Duodenal mucosa (tissue), 2 donors: ENCODE measurements around the gene SSR2.

ENCODE experiments used
- H3K27ac ChIP-seq: one replicate; pipeline ENCODE4 v1.7.0; 2013; ENCODE audit warnings: low read depth, low read length
- H3K27me3 ChIP-seq, 2 donors: one replicate each; pipeline ENCODE4 v1.7.0; 2013; ENCODE audit warnings: low read length in 2 of 2, control low read depth in 1 of 2; ENCODE audit not compliant: insufficient read depth in 2 of 2, control insufficient read depth in 1 of 2
- H3K36me3 ChIP-seq, 2 donors: one replicate each; pipeline ENCODE4 v1.7.0; 2013; ENCODE audit warnings: low read length in 2 of 2, control low read depth in 1 of 2; ENCODE audit not compliant: insufficient read depth in 2 of 2, control insufficient read depth in 1 of 2
- H3K4me1 ChIP-seq, 2 donors: one replicate each; pipeline ENCODE4 v1.7.0; 2013; ENCODE audit warnings: low read length in 2 of 2, control low read depth in 1 of 2; ENCODE audit not compliant: insufficient read depth in 2 of 2, control insufficient read depth in 1 of 2
- H3K4me3 ChIP-seq, 2 donors: one replicate each; pipeline ENCODE4 v1.7.0; 2013; ENCODE audit warnings: low read length in 2 of 2, low read depth in 1 of 2
- H3K9ac ChIP-seq, 2 donors: one replicate each; pipeline ENCODE4 v1.7.0; 2013; ENCODE audit warnings: low read length in 2 of 2, low read depth in 1 of 2
- H3K9me3 ChIP-seq, 2 donors: one replicate each; pipeline ENCODE4 v1.7.0; 2013; ENCODE audit warnings: low read length in 2 of 2, control low read depth in 1 of 2; ENCODE audit not compliant: control insufficient read depth in 1 of 2

SSR2 gene

DNA sequence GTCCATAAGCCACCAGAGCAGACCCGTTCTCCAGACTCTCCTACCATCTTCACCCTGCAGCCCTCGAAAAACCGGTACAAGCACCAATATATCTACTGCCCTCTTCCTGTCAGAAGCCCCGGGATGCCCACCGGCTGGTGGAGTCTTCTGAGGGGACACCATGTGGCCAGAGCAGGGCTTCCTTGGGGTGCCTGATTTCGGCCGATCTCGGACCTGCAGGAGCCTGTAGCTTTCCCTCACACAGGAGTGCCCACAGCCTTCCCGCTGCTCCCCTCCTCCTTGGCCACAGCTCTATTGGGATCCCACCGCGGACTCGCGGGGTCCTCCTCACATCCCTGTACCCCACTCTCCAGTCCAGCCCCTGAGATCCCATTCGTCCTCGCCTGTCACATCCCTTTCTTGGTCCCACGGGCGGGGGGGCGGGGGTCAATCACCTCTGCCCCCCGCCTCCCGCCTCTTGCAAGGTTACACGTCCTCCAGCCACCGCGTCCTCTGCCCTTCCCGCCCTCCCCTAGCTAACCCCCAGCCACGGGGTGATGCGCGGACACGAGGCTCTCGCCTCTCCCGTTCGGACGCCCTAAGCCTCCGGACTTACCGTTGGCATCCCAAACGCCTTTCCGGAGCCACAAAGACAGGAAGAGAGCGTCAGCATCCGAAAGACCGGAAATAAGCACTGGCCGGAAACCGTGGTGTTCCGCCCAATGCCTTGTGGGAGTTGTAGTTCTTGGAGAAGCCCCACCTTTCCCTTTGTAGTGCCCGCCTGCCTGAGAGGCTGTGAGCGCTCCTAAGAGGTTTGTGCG lies at the start of gene SSR2:
TSS of gene SSR2 (minus strand) at position 659 of the 800 bp plus-strand sequence. CDS start 784 bp downstream, outside the sequence.
- peaks cover 8 to 22% of the 10 kb centered on the region in 2 donors for H3K4me1 ChIP-seq
- no peaks in the 10 kb centered on the region for H3K9me3 ChIP-seq
- H3K4me3 ChIP-seq = peak within 1 kb of the TSS; percentile 84 to 90
- no peak within 1 kb of the TSS for H3K27ac ChIP-seq
- peak within 1 kb of the TSS; percentile 63 to 76 for H3K9ac ChIP-seq
- no peaks in the 10 kb centered on the region for H3K27me3 ChIP-seq
- H3K36me3 ChIP-seq = peaks cover 6 to 18% of the 10 kb centered on the region in 2 donors

- no peaks in the 10 kb centered on the region for H3K27me3 ChIP-seq
- H3K36me3 ChIP-seq = peaks cover 18 to 37% of the 10 kb centered on the region in 2 donors
- H3K27ac ChIP-seq = no peak overlapping the region
- H3K9ac ChIP-seq = no peak overlapping the region
- H3K4me3 ChIP-seq = no peak overlapping the region
- no peaks in the 10 kb centered on the region for H3K4me1 ChIP-seq
- no peaks in the 10 kb centered on the region for H3K9me3 ChIP-seq
Observed at GRCh38 chr1:156070548-156070947, 49.8 kb upstream of the SSR2 start.

DNA sequence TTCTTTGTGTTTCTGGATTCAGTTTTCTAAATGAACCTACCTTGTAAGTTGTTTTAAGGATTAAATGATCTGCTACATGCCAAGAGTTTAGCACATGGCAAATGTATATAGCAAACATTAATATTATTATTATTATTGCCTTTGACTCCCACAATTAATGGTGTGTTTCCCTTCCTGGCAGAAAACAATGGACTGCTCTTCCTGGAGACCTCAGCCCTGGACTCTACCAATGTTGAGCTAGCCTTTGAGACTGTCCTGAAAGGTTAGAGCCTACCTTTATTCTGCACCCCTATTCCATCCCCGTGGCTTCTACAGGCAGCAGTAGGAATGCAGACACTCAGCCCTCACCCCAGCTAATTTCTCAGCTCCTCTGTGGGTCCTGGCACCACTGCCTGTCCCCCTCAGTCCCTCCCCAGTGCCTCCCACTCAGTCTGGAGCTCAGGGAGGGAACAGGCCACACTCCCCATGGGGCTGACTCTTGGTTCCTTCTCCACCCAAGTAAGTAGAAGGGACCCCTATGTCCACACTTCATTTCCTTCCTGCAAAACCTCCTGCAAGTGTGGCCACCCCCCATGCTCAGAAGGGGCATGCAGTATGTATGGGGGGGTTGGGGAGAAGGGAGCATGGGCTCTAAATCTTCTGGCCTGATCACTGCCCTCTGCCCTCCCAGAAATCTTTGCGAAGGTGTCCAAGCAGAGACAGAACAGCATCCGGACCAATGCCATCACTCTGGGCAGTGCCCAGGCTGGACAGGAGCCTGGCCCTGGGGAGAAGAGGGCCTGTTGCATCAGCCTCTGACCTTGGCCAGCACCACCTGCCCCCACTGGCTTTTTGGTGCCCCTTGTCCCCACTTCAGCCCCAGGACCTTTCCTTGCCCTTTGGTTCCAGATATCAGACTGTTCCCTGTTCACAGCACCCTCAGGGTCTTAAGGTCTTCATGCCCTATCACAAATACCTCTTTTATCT lies 49.0 kb upstream of the SSR2 start:
- Histone ChIP-seq H3K9ac (no peak overlapping the region), H3K36me3 (peaks cover 18 to 45% of the 10 kb centered on the region in 2 donors)

DNA sequence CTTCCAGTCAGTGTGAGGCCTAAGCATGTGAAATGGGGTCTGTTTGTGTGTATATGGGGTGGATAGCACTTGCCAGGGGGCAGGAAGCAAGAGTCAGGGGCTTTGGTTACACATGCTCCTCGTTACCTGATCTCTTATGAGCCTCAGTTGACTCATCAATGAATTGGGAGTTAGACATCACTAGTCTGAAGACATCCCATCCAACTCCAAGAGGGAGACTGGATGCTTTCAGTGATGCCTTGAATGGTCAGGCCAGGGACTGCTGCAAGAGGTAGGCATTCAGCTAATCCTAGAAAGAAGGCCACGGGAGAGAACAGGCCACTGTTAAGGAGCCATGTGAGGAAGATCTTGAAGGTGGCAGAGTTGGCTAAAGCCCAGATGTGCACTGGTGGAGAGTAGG lies 46.5 kb upstream of the SSR2 start:
- Histone ChIP-seq H3K27me3 (no peaks in the 10 kb centered on the region), H3K27ac (no peak overlapping the region), H3K4me3 (no peak overlapping the region), H3K9me3 (no peaks in the 10 kb centered on the region), H3K36me3 (peaks cover 12 to 41% of the 10 kb centered on the region in 2 donors), H3K9ac (no peak overlapping the region), H3K4me1 (peaks cover 0 to 8% of the 10 kb centered on the region in 2 donors)

More for the DNA sequence above, 49.0 kb upstream of the SSR2 start:
- H3K27ac ChIP-seq = no peak overlapping the region
- no peak overlapping the region for H3K4me3 ChIP-seq
- no peaks in the 10 kb centered on the region for H3K4me1 ChIP-seq
- H3K27me3 ChIP-seq = no peaks in the 10 kb centered on the region
- H3K9me3 ChIP-seq = no peaks in the 10 kb centered on the region

- Histone ChIP-seq H3K9ac (no peak overlapping the region), H3K4me1 (peaks cover 0 to 8% of the 10 kb centered on the region in 2 donors), H3K4me3 (no peak overlapping the region), H3K27me3 (no peaks in the 10 kb centered on the region), H3K36me3 (peaks cover 12 to 36% of the 10 kb centered on the region in 2 donors), H3K27ac (no peak overlapping the region), H3K9me3 (no peaks in the 10 kb centered on the region)
Observed at GRCh38 chr1:156065871-156066270, 45.1 kb upstream of the SSR2 start.

- H3K27me3 ChIP-seq = no peaks in the 10 kb centered on the region
- H3K27ac ChIP-seq = no peak overlapping the region
- H3K9ac ChIP-seq = no peak overlapping the region
- no peaks in the 10 kb centered on the region for H3K9me3 ChIP-seq
- H3K4me3 ChIP-seq = no peak overlapping the region
- peaks cover 0 to 8% of the 10 kb centered on the region in 2 donors for H3K4me1 ChIP-seq
- peaks cover 8 to 29% of the 10 kb centered on the region in 2 donors for H3K36me3 ChIP-seq
Observed at GRCh38 chr1:156065212-156065611, 44.5 kb upstream of the SSR2 start.

DNA sequence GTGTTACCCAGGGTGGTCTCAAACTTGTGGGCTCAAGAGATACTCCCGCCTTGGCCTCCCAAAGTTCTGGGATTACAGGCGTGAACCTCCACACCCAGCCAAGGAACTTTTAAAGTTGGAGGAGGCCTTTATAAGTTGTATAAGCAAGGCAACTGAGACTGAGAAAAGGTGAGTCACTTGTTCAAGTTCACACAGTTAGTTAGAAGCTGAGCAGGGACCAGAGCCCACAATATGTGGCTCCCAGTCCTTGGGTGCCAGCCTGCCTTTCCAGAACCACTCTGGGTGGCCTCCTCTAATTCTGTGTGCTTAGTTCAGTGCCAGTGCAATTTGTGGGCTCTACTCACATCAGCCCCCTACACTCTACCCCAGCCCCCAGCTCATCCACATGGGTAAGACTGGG lies 43.9 kb upstream of the SSR2 start:
- peaks cover 0 to 8% of the 10 kb centered on the region in 2 donors for H3K4me1 ChIP-seq
- no peak overlapping the region for H3K27ac ChIP-seq
- peaks cover 2 to 23% of the 10 kb centered on the region in 2 donors for H3K36me3 ChIP-seq
- H3K9ac ChIP-seq = no peak overlapping the region
- no peaks in the 10 kb centered on the region for H3K27me3 ChIP-seq
- H3K9me3 ChIP-seq = no peaks in the 10 kb centered on the region
- no peak overlapping the region for H3K4me3 ChIP-seq

- Histone ChIP-seq H3K27ac (no peak overlapping the region), H3K9me3 (no peaks in the 10 kb centered on the region), H3K36me3 (peaks cover 0 to 21% of the 10 kb centered on the region in 2 donors), H3K27me3 (no peaks in the 10 kb centered on the region), H3K4me3 (no peak overlapping the region), H3K4me1 (peaks cover 0 to 8% of the 10 kb centered on the region in 2 donors), H3K9ac (no peak overlapping the region)
Observed at GRCh38 chr1:156063997-156064285, 43.2 kb upstream of the SSR2 start.

DNA sequence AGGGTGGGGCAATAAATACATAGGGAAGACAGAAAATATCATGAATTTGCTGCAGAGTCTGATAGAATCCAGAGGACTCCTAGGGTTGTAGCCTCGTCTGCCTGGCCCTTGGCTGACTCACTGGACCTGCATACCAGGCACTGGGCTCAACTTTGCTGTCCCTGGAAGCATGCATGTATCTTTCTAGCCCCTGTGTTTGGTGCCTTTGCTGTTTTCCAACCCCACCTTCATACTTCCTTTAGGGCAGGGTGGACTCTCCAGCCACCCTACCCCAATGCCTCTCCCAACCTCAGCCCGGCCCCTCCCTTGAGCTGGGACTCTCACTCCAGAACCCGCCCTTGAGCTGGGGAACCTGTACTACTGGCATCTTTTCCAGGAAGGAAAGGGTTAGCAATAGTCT lies 41.4 kb upstream of the SSR2 start:
- peak overlapping the region; percentile 86 to 87 for H3K4me3 ChIP-seq
- no peak overlapping the region for H3K27ac ChIP-seq
- peaks cover 0 to 8% of the 10 kb centered on the region in 2 donors for H3K4me1 ChIP-seq
- H3K9me3 ChIP-seq = no peaks in the 10 kb centered on the region
- H3K27me3 ChIP-seq = no peaks in the 10 kb centered on the region
- H3K36me3 ChIP-seq = peaks cover 0 to 18% of the 10 kb centered on the region in 2 donors
- H3K9ac ChIP-seq = peak overlapping the region; percentile 64 to 85
